ENCODE results near the gene PARP14. TPM values are rescaled to one million over a fixed set of nuclear protein-coding genes. Genes with fewer than 3 reads are reported as not detected.

Gene PARP14
- total RNA-seq, 1 experiment from 2014 or later: 23.8 TPM

DNA sequence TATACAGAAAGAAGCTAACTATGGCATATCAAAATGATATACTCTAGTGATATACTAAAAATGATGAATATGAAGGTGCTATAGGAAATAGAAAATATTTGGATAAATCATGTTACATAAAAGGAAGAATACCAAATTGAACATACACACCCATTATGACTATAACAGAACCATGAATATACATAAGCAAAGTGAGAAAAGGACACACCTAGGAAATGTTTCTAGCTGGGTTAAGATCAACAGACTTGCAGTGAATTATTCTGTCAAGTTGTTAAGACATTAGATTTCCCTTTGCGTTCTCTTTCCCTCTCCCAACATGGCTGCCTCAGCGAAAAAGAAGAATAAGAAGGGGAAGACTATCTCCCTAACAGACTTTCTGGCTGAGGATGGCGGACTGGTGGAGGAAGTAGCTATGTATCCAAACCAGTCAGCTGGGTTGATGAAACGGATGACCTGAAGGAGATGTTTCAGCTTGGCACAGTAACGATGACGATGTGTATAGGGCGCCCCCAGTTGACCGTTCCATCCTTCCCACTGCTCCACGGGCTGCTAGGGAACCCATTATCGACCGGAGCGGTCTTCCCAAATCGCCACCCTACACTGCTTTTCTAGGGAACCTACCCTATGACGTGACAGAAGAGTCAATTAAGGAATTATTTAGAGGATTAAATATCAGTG lies 20.2 kb upstream of the PARP14 start:
- Mint-ChIP-seq H3K4me3 (ENCODE audit: unreplicated experiment) (no peak overlapping the region), H3K4me1 (ENCODE audit: low read depth, unreplicated experiment) (no peaks in the 10 kb centered on the region), H3K9me3 (ENCODE audit: unreplicated experiment) (peaks cover 12% of the 10 kb centered on the region), H3K27ac (ENCODE audit: unreplicated experiment) (no peak overlapping the region), H3K36me3 (ENCODE audit: insufficient read depth, unreplicated experiment) (no peaks in the 10 kb centered on the region), H3K27me3 (ENCODE audit: insufficient read depth, unreplicated experiment) (no peaks in the 10 kb centered on the region)
- intact Hi-C loops (cut with micrococcal nuclease; ENCODE audit: unreplicated experiment): no loop called here
- ChIA-PET CTCF (no interaction called here), POLR2A (no interaction called here)
- Histone ChIP-seq H3K36me3 (ENCODE audit: control insufficient read depth, insufficient read depth, low read length) (no peaks in the 10 kb centered on the region), H3K27me3 (replicated peaks; ENCODE audit: control insufficient read depth, insufficient read depth, low read length) (no peaks in the 10 kb centered on the region), H3K9me3 (no peaks in the 10 kb centered on the region), H3K4me3 (ENCODE audit: low read depth, low read length) (no peak overlapping the region), H3K4me1 (no peaks in the 10 kb centered on the region)
- no peak for DNase-seq
- no TSS peak for BruUV-seq (replicated peaks)
- TF ChIP-seq, protein P1, sequence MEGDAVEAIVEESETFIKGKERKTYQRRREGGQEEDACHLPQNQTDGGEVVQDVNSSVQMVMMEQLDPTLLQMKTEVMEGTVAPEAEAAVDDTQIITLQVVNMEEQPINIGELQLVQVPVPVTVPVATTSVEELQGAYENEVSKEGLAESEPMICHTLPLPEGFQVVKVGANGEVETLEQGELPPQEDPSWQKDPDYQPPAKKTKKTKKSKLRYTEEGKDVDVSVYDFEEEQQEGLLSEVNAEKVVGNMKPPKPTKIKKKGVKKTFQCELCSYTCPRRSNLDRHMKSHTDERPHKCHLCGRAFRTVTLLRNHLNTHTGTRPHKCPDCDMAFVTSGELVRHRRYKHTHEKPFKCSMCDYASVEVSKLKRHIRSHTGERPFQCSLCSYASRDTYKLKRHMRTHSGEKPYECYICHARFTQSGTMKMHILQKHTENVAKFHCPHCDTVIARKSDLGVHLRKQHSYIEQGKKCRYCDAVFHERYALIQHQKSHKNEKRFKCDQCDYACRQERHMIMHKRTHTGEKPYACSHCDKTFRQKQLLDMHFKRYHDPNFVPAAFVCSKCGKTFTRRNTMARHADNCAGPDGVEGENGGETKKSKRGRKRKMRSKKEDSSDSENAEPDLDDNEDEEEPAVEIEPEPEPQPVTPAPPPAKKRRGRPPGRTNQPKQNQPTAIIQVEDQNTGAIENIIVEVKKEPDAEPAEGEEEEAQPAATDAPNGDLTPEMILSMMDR (IDR thresholded peaks at IDR 0.05; ENCODE audit: insufficient read depth in 1 of 2, low read depth in 1 of 2, low read length in 1 of 2, severe bottlenecking in 1 of 2, unreplicated experiment in 1 of 2): no peak

DNA sequence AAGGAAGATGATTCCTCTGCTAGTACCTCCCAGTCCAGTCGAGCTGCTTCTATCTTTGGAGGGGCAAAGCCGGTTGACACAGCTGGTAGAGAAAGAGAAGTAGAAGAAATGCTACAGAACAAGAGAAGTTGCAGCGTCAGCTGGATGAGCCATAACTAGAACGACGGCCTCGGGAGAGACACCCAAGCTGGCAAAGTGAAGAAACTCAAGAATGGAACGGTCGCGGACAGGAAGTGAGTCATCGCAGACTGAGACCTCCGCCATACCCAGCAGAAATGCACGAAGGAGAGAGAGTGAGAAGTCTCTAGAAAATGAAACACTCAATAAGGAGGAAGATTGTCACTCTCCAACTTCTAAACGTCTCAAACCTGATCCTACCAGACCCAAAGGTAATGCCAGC lies 19.0 kb upstream of the PARP14 start:
- H3K4me1 ChIP-seq: no peaks in the 10 kb centered on the region
- no peak overlapping the region for H3K4me3 Mint-ChIP-seq (ENCODE audit: unreplicated experiment)
- no peak for DNase-seq
- H3K4me3 ChIP-seq (ENCODE audit: low read depth, low read length): no peak overlapping the region
- TF ChIP-seq, protein P1 (IDR thresholded peaks at IDR 0.05; ENCODE audit: insufficient read depth in 1 of 2, low read depth in 1 of 2, low read length in 1 of 2, severe bottlenecking in 1 of 2, unreplicated experiment in 1 of 2): no peak
- intact Hi-C loops (cut with micrococcal nuclease; ENCODE audit: unreplicated experiment): no loop called here
- H3K9me3 Mint-ChIP-seq (ENCODE audit: unreplicated experiment): peaks cover 12% of the 10 kb centered on the region
- no peaks in the 10 kb centered on the region for H3K4me1 Mint-ChIP-seq (ENCODE audit: low read depth, unreplicated experiment)
- no peaks in the 10 kb centered on the region for H3K9me3 ChIP-seq
- no peaks in the 10 kb centered on the region for H3K36me3 Mint-ChIP-seq (ENCODE audit: insufficient read depth, unreplicated experiment)
- CTCF ChIA-PET: no interaction called here
- H3K36me3 ChIP-seq (ENCODE audit: control insufficient read depth, insufficient read depth, low read length): no peaks in the 10 kb centered on the region
- H3K27me3 ChIP-seq (replicated peaks; ENCODE audit: control insufficient read depth, insufficient read depth, low read length): no peaks in the 10 kb centered on the region
- no TSS peak for BruUV-seq (replicated peaks)
- no peak overlapping the region for H3K27ac Mint-ChIP-seq (ENCODE audit: unreplicated experiment)
- POLR2A ChIA-PET: no interaction called here
- no peaks in the 10 kb centered on the region for H3K27me3 Mint-ChIP-seq (ENCODE audit: insufficient read depth, unreplicated experiment)

DNA sequence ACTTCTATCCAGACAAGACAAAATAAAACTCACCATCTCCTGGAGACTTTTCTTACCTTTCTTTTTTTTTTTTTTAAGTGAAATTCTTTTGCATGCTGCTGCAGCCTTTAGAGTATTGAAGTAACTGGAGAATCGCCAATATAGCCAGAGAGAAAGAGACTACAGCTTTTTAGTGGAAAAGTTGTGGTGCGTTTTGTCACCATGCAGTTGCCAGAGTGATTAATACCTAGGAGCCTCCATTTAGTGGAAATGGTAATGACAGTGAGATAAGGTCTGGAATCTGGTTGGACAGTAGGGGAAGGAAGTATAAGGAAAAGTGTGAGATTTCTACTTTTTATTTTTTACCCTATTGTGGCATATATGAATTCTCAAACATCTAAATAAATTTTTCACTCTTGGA lies 18.1 kb upstream of the PARP14 start:
- H3K27me3 ChIP-seq (replicated peaks; ENCODE audit: control insufficient read depth, insufficient read depth, low read length): no peaks in the 10 kb centered on the region
- intact Hi-C loops (cut with micrococcal nuclease; ENCODE audit: unreplicated experiment): no loop called here
- Mint-ChIP-seq H3K27ac (ENCODE audit: unreplicated experiment) (no peak overlapping the region), H3K4me3 (ENCODE audit: unreplicated experiment) (no peak overlapping the region), H3K4me1 (ENCODE audit: low read depth, unreplicated experiment) (no peaks in the 10 kb centered on the region), H3K27me3 (ENCODE audit: insufficient read depth, unreplicated experiment) (no peaks in the 10 kb centered on the region), H3K9me3 (ENCODE audit: unreplicated experiment) (peaks cover 12% of the 10 kb centered on the region), H3K36me3 (ENCODE audit: insufficient read depth, unreplicated experiment) (no peaks in the 10 kb centered on the region)
- POLR2A ChIA-PET: no interaction called here
- H3K4me1 ChIP-seq: no peaks in the 10 kb centered on the region
- no peak for DNase-seq
- BruUV-seq (replicated peaks): no TSS peak
- no peaks in the 10 kb centered on the region for H3K36me3 ChIP-seq (ENCODE audit: control insufficient read depth, insufficient read depth, low read length)
- H3K4me3 ChIP-seq (ENCODE audit: low read depth, low read length): no peak overlapping the region
- CTCF ChIA-PET: no interaction called here
- TF ChIP-seq, protein P1 (IDR thresholded peaks at IDR 0.05; ENCODE audit: insufficient read depth in 1 of 2, low read depth in 1 of 2, low read length in 1 of 2, severe bottlenecking in 1 of 2, unreplicated experiment in 1 of 2): no peak
- no peaks in the 10 kb centered on the region for H3K9me3 ChIP-seq

All from Caco-2 (cell line).